MM.1S (cell line): Measurements from ENCODE around the gene HPS4.

Experiments used
- DNase-seq: peaks from one replicate; pipeline ENCODE4 v3.0.0-alpha.2; 2015
- H2AFZ ChIP-seq: fragments of 300-600 bp; sonication (generic); 2 replicates; pipeline ENCODE4 v1.6.0; 2016; ENCODE audit warnings: antibody characterized with exemption, low read length
- H3F3A ChIP-seq: fragments of 300-600 bp; sonication (generic); 2 replicates; pipeline ENCODE4 v1.6.1; 2016; ENCODE audit warnings: mild to moderate bottlenecking, antibody characterized with exemption, low read length, moderate library complexity, mixed read lengths; ENCODE audit not compliant: insufficient read depth
- H3K27ac ChIP-seq: fragments of 300-600 bp; sonication (generic); 2 replicates; pipeline ENCODE4 v1.5.1; 2016; ENCODE audit warnings: mild to moderate bottlenecking, low read length
- H3K27me3 ChIP-seq: fragments of 300-600 bp; sonication (generic); replicated peaks from 2 replicates; pipeline ENCODE4 v1.6.0; 2016; ENCODE audit warnings: low read length; ENCODE audit not compliant: insufficient read depth
- H3K36me3 ChIP-seq: fragments of 300-600 bp; sonication (generic); replicated peaks from 2 replicates; pipeline ENCODE4 v1.6.1; 2016; ENCODE audit warnings: mild to moderate bottlenecking, low read length, mixed read lengths; ENCODE audit not compliant: insufficient read depth
- H3K4me1 ChIP-seq: fragments of 300-600 bp; sonication (generic); 2 replicates; pipeline ENCODE4 v1.6.1; 2016; ENCODE audit warnings: low read length, mixed read lengths
- H3K4me2 ChIP-seq: fragments of 300-600 bp; sonication (generic); 2 replicates; pipeline ENCODE4 v1.6.0; 2016; ENCODE audit warnings: low read depth, low read length
- H3K4me3 ChIP-seq: fragments of 300-600 bp; sonication (generic); 2 replicates; pipeline ENCODE4 v1.5.1; 2016; ENCODE audit warnings: low read length, mixed read lengths
- H3K79me2 ChIP-seq: fragments of 300-600 bp; sonication (generic); 2 replicates; pipeline ENCODE4 v1.6.1; 2016; ENCODE audit warnings: mixed run types, low read length, mixed read lengths
- H3K9ac ChIP-seq: fragments of 300-600 bp; sonication (generic); 2 replicates; pipeline ENCODE4 v1.6.1; 2016; ENCODE audit warnings: low read length, mixed read lengths
- H3K9me2 ChIP-seq: fragments of 300-600 bp; sonication (generic); replicated peaks from 2 replicates; pipeline ENCODE4 v1.6.1; 2016; ENCODE audit warnings: mild to moderate bottlenecking, low read length, mixed read lengths; ENCODE audit not compliant: insufficient read depth
- H3K9me3 ChIP-seq: fragments of 300-600 bp; sonication (generic); replicated peaks from 2 replicates; pipeline ENCODE4 v1.6.1; 2016; ENCODE audit warnings: mild to moderate bottlenecking, low read length, mixed read lengths; ENCODE audit not compliant: insufficient read depth
- H4K20me1 ChIP-seq: fragments of 300-600 bp; sonication (generic); 2 replicates; pipeline ENCODE4 v1.6.1; 2016; ENCODE audit warnings: mild to moderate bottlenecking, low read length, moderate library complexity, mixed read lengths; ENCODE audit not compliant: insufficient read depth
- EZH2 ChIP-seq: fragments of 300-600 bp; sonication (generic); optimal IDR thresholded peaks from 2 replicates; pipeline ENCODE3; 2017; ENCODE audit warnings: low read depth, mild to moderate bottlenecking, antibody characterized with exemption, low read length, mixed read lengths
- EZH2phosphoT487 ChIP-seq: fragments of 300-600 bp; sonication (generic); IDR thresholded peaks from 2 replicates; pipeline ENCODE4 v1.6.1; 2018; ENCODE audit warnings: antibody characterized with exemption, low read length
- TF ChIP-seq, protein P1 (sequence below): fragments of 300-600 bp; sonication (generic); IDR thresholded peaks from 2 replicates; pipeline ENCODE4 v1.5.1; 2016; ENCODE audit warnings: antibody characterized with exemption, low read length, mixed read lengths

Gene HPS4

DNA sequence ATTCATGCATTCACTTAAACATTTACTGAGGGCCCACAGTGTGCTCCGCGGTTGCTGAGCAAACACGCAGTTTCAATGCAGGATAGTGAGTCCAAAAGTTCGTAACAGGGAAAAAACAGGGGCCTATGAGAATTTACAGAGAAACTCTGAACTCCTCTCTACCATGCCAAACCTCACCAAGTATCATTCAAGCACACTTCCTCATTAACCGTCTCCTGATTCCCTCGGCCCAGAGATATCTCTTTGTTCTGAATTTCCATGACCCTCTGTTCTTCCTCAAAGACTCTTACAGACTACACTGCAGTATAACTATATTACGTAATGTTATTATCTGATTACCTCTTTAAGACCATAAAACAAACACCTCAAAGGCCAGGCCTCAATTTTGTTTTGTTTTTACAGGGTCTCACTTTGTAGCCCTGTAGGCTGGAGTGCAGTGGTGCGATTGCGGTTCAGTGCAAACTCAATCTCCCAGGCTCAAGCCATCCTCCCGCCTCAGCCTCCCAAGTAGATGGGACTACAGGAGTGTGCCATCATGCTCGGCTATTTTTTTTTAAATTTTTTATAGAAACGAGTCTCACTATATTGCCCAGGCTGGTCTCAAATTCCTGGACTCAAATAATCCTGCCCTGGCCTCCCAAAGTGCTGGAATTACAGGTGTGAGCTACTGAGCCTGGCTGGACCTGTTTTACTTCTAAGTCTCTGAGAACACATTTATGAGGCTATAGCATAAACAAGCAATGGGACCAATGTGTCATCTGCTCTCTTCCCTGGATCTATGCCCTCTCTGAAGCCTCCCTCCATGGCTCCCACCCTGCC is 3.6 kb downstream of the HPS4 start:
- Histone ChIP-seq H2AFZ (no peak overlapping the region), H3K9me2 (no peaks in the 10 kb centered on the region), H3K4me2 (peak overlapping the region; percentile 48), H3K4me1 (peaks cover 42% of the 10 kb centered on the region), H3K79me2 (peaks cover 53% of the 10 kb centered on the region), H3K27me3 (no peaks in the 10 kb centered on the region), H3K27ac (0 out of 2 replicates have a peak overlapping the region, but pooled peaks have one; percentile 10), H4K20me1 (no peaks in the 10 kb centered on the region), H3K9me3 (no peaks in the 10 kb centered on the region), H3F3A (peaks cover 17% of the 10 kb centered on the region), H3K4me3 (0 out of 2 replicates have a peak overlapping the region, but pooled peaks have one; percentile 9), H3K9ac (peak overlapping the region; percentile 19; the same call in 1 of the 2 replicates), H3K36me3 (no peaks in the 10 kb centered on the region)
- DNase-seq, result no peak
- TF ChIP-seq, protein P1, sequence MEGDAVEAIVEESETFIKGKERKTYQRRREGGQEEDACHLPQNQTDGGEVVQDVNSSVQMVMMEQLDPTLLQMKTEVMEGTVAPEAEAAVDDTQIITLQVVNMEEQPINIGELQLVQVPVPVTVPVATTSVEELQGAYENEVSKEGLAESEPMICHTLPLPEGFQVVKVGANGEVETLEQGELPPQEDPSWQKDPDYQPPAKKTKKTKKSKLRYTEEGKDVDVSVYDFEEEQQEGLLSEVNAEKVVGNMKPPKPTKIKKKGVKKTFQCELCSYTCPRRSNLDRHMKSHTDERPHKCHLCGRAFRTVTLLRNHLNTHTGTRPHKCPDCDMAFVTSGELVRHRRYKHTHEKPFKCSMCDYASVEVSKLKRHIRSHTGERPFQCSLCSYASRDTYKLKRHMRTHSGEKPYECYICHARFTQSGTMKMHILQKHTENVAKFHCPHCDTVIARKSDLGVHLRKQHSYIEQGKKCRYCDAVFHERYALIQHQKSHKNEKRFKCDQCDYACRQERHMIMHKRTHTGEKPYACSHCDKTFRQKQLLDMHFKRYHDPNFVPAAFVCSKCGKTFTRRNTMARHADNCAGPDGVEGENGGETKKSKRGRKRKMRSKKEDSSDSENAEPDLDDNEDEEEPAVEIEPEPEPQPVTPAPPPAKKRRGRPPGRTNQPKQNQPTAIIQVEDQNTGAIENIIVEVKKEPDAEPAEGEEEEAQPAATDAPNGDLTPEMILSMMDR, result no peak
- no peak for TF ChIP-seq EZH2
- no peak for TF ChIP-seq EZH2phosphoT487

DNA sequence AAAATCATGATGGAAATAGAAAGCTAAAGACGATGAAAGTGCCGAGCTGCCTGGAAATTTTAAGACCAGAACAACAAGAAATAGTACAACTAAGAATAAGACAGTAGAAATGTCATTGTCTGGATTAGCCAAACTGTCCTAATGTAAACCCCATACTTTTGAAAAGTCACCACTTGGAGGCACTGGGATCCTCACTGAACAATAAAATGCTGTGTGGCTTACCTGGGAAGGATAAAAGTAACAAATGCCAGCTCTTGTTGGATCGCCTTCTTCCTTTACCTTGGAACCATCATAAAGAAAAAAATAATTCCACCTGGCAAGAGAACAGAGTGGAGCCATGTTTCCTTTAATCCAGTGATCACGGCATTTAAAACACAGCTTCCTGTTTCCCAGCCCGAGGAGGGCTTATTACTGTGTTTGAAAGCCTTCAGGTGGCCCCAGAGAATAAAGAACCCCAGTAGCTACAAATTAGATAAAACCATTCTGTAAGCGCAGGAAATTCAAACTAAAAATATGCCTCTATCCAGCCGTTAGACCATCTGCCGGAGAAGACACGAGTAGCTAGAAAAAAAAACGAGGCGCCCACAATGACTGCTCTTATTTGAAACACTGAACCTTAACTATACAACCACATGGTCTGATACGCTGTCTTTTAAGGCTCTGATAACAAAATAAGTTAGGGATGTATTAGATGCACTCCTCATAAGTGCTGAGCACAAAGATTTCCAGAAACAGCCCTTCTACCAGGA is 4.4 kb downstream of the HPS4 start:
- DNase-seq, result no peak
- H3K9ac ChIP-seq, result peak overlapping the region; percentile 19; the same call in 1 of the 2 replicates
- no peaks in the 10 kb centered on the region for H4K20me1 ChIP-seq
- H3K9me3 ChIP-seq, result no peaks in the 10 kb centered on the region
- H3K4me3 ChIP-seq, result 0 out of 2 replicates have a peak overlapping the region, but pooled peaks have one; percentile 9
- no peak overlapping the region for H2AFZ ChIP-seq
- H3K9me2 ChIP-seq, result no peaks in the 10 kb centered on the region
- H3K27ac ChIP-seq, result peak overlapping the region; percentile 10; the same call in 1 of the 2 replicates
- H3K4me1 ChIP-seq, result peaks cover 40% of the 10 kb centered on the region
- no peaks in the 10 kb centered on the region for H3K27me3 ChIP-seq
- TF ChIP-seq EZH2 (no peak), EZH2phosphoT487 (no peak)
- TF ChIP-seq, protein P1, result 0 out of 2 replicates have a peak, but pooled peaks have one; percentile 11
- H3K36me3 ChIP-seq, result no peaks in the 10 kb centered on the region
- H3K79me2 ChIP-seq, result peaks cover 45% of the 10 kb centered on the region
- peak overlapping the region; percentile 48 for H3K4me2 ChIP-seq
- peaks cover 9% of the 10 kb centered on the region for H3F3A ChIP-seq

DNA sequence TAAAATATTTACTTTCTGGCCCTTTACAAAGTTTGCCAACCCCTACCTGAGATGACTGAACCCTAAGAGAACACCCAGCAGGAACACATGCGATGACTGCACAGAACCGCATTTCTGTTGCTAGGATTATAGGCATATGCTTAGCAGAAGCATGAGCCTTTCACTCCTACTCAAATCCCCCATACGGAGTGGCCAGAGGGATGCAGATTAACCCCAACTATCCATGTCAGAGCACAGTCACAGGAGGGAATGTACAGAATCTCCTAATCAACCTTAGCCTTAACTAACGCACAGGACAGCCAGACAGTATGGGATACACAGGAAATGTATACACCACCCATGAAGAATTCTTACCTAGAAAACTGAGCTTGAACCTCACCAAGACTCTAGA is 6.2 kb downstream of the HPS4 start:
- H4K20me1 ChIP-seq, result no peaks in the 10 kb centered on the region
- TF ChIP-seq EZH2, result no peak
- TF ChIP-seq, protein P1, result no peak
- no peak for TF ChIP-seq EZH2phosphoT487
- H2AFZ ChIP-seq, result no peak overlapping the region
- no peak overlapping the region for H3K4me2 ChIP-seq
- no peak for DNase-seq
- peaks cover 32% of the 10 kb centered on the region for H3K79me2 ChIP-seq
- no peaks in the 10 kb centered on the region for H3K36me3 ChIP-seq
- H3K4me3 ChIP-seq, result no peak overlapping the region
- no peak overlapping the region for H3K27ac ChIP-seq
- no peaks in the 10 kb centered on the region for H3K9me2 ChIP-seq
- peaks cover 5% of the 10 kb centered on the region for H3F3A ChIP-seq
- no peak overlapping the region for H3K9ac ChIP-seq
- H3K27me3 ChIP-seq, result no peaks in the 10 kb centered on the region
- no peaks in the 10 kb centered on the region for H3K9me3 ChIP-seq
- H3K4me1 ChIP-seq, result peaks cover 32% of the 10 kb centered on the region
